ENCODE measurements around the gene PRICKLE1. TPM values are rescaled to one million over a fixed set of nuclear protein-coding genes. Genes with fewer than 3 reads are reported as not detected.

The PRICKLE1 gene
- total RNA-seq, 1 donor from 2014 or later: 11.6 TPM

- TF ChIP-seq, protein P1, sequence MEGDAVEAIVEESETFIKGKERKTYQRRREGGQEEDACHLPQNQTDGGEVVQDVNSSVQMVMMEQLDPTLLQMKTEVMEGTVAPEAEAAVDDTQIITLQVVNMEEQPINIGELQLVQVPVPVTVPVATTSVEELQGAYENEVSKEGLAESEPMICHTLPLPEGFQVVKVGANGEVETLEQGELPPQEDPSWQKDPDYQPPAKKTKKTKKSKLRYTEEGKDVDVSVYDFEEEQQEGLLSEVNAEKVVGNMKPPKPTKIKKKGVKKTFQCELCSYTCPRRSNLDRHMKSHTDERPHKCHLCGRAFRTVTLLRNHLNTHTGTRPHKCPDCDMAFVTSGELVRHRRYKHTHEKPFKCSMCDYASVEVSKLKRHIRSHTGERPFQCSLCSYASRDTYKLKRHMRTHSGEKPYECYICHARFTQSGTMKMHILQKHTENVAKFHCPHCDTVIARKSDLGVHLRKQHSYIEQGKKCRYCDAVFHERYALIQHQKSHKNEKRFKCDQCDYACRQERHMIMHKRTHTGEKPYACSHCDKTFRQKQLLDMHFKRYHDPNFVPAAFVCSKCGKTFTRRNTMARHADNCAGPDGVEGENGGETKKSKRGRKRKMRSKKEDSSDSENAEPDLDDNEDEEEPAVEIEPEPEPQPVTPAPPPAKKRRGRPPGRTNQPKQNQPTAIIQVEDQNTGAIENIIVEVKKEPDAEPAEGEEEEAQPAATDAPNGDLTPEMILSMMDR (conservative IDR thresholded peaks at IDR 0.05; ENCODE audit: low read depth, low read length): no peak
- H3K4me3 ChIP-seq (ENCODE audit: low read depth, low read length): no peak overlapping the region
- no peak for DNase-seq (ENCODE audit: low read depth)
These were observed 90.8 kb downstream of the PRICKLE1 start for GRCh38 chr12:42498549-42499247.

DNA sequence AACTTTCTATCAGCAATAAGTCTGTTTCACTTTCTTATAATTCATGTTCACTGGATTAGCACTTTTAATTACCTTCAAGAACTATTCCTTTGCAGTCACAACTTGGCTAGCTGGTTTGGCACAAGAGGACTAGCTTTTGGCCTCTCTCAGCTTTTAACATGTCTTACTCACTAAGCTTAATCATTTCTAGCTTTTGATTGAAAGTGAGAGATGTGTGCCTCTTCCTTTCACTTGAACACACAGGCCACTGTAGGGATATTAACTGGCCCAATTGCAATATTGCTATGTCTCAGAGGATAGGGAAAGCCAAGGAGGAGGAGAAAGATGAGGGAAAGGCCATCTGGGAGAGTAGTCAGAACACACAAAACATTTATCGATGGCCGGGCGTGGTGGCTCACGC is 92.7 kb downstream of the PRICKLE1 start:
- no peak for DNase-seq (ENCODE audit: low read depth)
- H3K4me3 ChIP-seq (ENCODE audit: low read depth, low read length): no peak overlapping the region
- TF ChIP-seq, protein P1 (conservative IDR thresholded peaks at IDR 0.05; ENCODE audit: low read depth, low read length): no peak

DNA sequence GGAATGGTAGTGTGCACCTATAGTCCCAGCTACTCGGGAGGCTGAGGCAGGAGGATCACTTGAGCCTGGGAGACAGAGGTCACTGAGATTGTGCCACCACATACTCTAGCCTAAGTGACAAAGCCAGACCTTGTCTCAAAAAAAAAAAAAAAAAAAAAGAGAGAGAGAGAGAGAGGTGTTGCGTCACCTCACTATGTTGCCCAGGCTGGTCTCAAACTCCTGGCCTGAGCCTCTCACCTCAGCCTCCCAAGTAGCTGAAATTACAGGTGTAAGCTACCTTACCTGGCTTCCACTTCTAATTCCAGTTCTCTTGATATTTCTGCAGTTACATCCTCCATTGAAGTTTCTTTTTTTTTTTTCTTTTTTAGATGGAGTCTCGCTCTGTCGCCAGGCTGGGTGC is 94.3 kb downstream of the PRICKLE1 start:
- TF ChIP-seq, protein P1 (conservative IDR thresholded peaks at IDR 0.05; ENCODE audit: low read depth, low read length): no peak
- no peak for DNase-seq (ENCODE audit: low read depth)
- H3K4me3 ChIP-seq (ENCODE audit: low read depth, low read length): no peak overlapping the region

DNA sequence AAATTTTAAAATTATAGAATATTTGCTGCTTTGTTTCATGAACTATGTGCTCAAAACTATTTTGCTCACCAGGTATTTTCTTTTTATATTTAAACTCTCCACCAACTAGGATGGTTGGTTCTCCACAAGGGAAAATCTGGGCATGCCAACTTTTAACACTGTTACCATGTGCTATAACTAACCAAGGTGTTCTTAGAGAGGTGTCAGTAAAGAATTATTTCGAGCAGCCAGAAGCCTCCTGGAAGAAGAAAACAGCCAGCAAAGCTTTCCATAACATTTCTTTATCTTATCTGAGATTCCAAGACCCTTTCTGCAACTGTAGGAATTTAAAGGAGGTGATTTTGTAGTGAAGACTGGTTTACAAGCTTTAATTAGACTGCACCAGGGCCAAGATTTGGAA is 97.3 kb downstream of the PRICKLE1 start:
- TF ChIP-seq, protein P1 (conservative IDR thresholded peaks at IDR 0.05; ENCODE audit: low read depth, low read length): no peak
- H3K4me3 ChIP-seq (ENCODE audit: low read depth, low read length): no peak overlapping the region
- DNase-seq (ENCODE audit: low read depth): no peak

GRCh38 chr12:42490261-42490842 is 99.2 kb downstream of the PRICKLE1 start:
- H3K4me3 ChIP-seq (ENCODE audit: low read depth, low read length): no peak overlapping the region
- DNase-seq (ENCODE audit: low read depth): no peak

DNA sequence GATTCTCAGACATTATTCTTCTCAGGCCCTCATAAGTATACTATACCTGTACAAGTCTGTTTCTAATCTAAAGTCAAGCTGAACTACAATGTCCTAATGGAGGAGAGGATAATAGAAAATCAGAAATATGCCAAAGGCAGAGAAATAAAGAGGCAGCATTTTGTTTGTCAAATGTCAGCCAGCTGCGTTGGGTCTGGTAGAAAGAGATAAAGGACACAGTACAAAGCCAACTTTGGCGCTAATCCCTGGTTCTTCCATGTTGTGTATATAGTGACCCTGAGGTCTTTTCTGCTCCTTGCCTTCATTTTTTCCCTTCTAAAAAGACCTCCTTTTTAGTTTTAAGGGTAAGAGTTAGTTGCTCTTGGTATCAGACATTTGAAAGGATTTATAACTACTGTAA is 103.1 kb downstream of the PRICKLE1 start:
- no peak overlapping the region for H3K4me3 ChIP-seq (ENCODE audit: low read depth, low read length)
- no peak for DNase-seq (ENCODE audit: low read depth)
- TF ChIP-seq, protein P1 (conservative IDR thresholded peaks at IDR 0.05; ENCODE audit: low read depth, low read length): no peak

More at GRCh38 chr12:42490261-42490842, 99.2 kb downstream of the PRICKLE1 start:
- TF ChIP-seq, protein P1 (conservative IDR thresholded peaks at IDR 0.05; ENCODE audit: low read depth, low read length): no peak

GRCh38 chr12:42485823-42486222 is 103.7 kb downstream of the PRICKLE1 start:
- TF ChIP-seq, protein P1 (conservative IDR thresholded peaks at IDR 0.05; ENCODE audit: low read depth, low read length): no peak
- DNase-seq (ENCODE audit: low read depth): no peak
- H3K4me3 ChIP-seq (ENCODE audit: low read depth, low read length): no peak overlapping the region

Measured in epithelial cell of proximal tubule (primary cell).